Activated T-cell treated with anti-CD3 and anti-CD28 coated beads, Interleukin-2, amount 50 U/mL, for 72 hours (primary cell): Measurements from ENCODE around the gene HSD17B4. TPM values are rescaled to one million over a fixed set of nuclear protein-coding genes. Genes with fewer than 3 reads are reported as not detected.
"Not testable (repeated sequence)": the region's sequence is repeated elsewhere in the genome, so short reads cannot be mapped to it uniquely, and the experiment has no call there.

ENCODE experiments used
- ATAC-seq, 2 donors: fragments of 150-1000 bp; cut with Tn5 transposase; replicated peaks in 1 of 2; 2 replicates each; pipeline ENCODE4 v1.10.0; 2021; ENCODE audit warnings: moderate library complexity in 2 of 2, mild to moderate bottlenecking in 1 of 2
- DNase-seq, 2 donors: peaks; one replicate each; pipeline ENCODE4 v3.0.0; 2021 to 2022; ENCODE audit warnings: mixed read lengths in 1 of 2
- H3K27ac Mint-ChIP-seq: one replicate; pipeline ENCODE4 v1.8.0; 2022; ENCODE audit warnings: mild to moderate bottlenecking, moderate library complexity, mixed read lengths
- H3K27me3 Mint-ChIP-seq: one replicate; pipeline ENCODE4 v1.8.0; 2022; ENCODE audit warnings: low read depth, mixed read lengths
- H3K36me3 Mint-ChIP-seq, 2 donors: one replicate each; pipeline ENCODE4 v1.8.0; 2022; ENCODE audit warnings: mixed read lengths in 2 of 2, mild to moderate bottlenecking in 1 of 2; ENCODE audit not compliant: insufficient read depth in 2 of 2
- H3K4me1 Mint-ChIP-seq: one replicate; pipeline ENCODE4 v1.8.0; 2022; ENCODE audit warnings: low read depth, mixed read lengths
- H3K4me3 Mint-ChIP-seq, 2 donors: one replicate each; pipeline ENCODE4 v1.8.0; 2022; ENCODE audit warnings: mild to moderate bottlenecking in 2 of 2, mixed read lengths in 2 of 2, moderate library complexity in 2 of 2
- H3K9me3 Mint-ChIP-seq, 2 donors: one replicate each; pipeline ENCODE4 v1.8.0; 2022; ENCODE audit warnings: mixed read lengths in 2 of 2
- total RNA-seq, 2 donors: library from RNA; stranded (reverse); gene quantifications; one replicate each; pipeline ENCODE4 v1.2.3, GENCODE V29; 2022

HSD17B4 gene
- total RNA-seq, 2 donors from 2014 or later, result 63.1 to 90.6 TPM

GRCh38 chr5:119473241-119473640 lies 20.9 kb downstream of the HSD17B4 start:
- Mint-ChIP-seq H3K36me3 (peaks cover 10 to 16% of the 10 kb centered on the region in 2 donors), H3K4me1 (peaks cover 8% of the 10 kb centered on the region), H3K4me3 (no peak overlapping the region), H3K27ac (no peak overlapping the region), H3K9me3 (peaks cover 3 to 6% of the 10 kb centered on the region in 2 donors), H3K27me3 (no peaks in the 10 kb centered on the region)
- ATAC-seq (no peak), DNase-seq (no peak)

- ATAC-seq (no peak), DNase-seq (no peak)
- Mint-ChIP-seq H3K27me3 (no peaks in the 10 kb centered on the region), H3K4me1 (no peaks in the 10 kb centered on the region), H3K36me3 (peaks cover 1 to 7% of the 10 kb centered on the region in 2 donors), H3K4me3 (no peak overlapping the region), H3K9me3 (no peaks in the 10 kb centered on the region), H3K27ac (no peak overlapping the region)
Observed at GRCh38 chr5:119476341-119476740, 24.0 kb downstream of the HSD17B4 start.

- DNase-seq, result no peak
- Mint-ChIP-seq H3K4me3 (no peak overlapping the region), H3K9me3 (no peaks in the 10 kb centered on the region), H3K27me3 (no peaks in the 10 kb centered on the region), H3K27ac (no peak overlapping the region), H3K36me3 (peaks cover 3 to 11% of the 10 kb centered on the region in 2 donors), H3K4me1 (no peaks in the 10 kb centered on the region)
- no peak for ATAC-seq
Observed at GRCh38 chr5:119478781-119479180, 26.5 kb downstream of the HSD17B4 start.

- H3K27ac Mint-ChIP-seq, H3K9me3 Mint-ChIP-seq, H3K4me3 Mint-ChIP-seq, DNase-seq, H3K4me1 Mint-ChIP-seq, ATAC-seq, H3K27me3 Mint-ChIP-seq: not testable (repeated sequence)
- H3K36me3 Mint-ChIP-seq, result peaks cover 3 to 11% of the 10 kb centered on the region in 2 donors
Observed at GRCh38 chr5:119480629-119481028, 28.3 kb downstream of the HSD17B4 start.

- Mint-ChIP-seq H3K36me3 (peaks cover 3 to 10% of the 10 kb centered on the region in 2 donors), H3K9me3 (no peaks in the 10 kb centered on the region), H3K27me3 (no peaks in the 10 kb centered on the region), H3K27ac (no peak overlapping the region), H3K4me1 (no peaks in the 10 kb centered on the region), H3K4me3 (no peak overlapping the region)
- DNase-seq (no peak), ATAC-seq (no peak)
Observed at GRCh38 chr5:119483155-119483554, 30.9 kb downstream of the HSD17B4 start.

- ATAC-seq, result no peak
- no peak overlapping the region for H3K4me3 Mint-ChIP-seq
- H3K27ac Mint-ChIP-seq, result no peak overlapping the region
- peaks cover 1 to 4% of the 10 kb centered on the region in 2 donors for H3K36me3 Mint-ChIP-seq
- no peaks in the 10 kb centered on the region for H3K27me3 Mint-ChIP-seq
- no peak for DNase-seq
- H3K4me1 Mint-ChIP-seq, result no peaks in the 10 kb centered on the region
- H3K9me3 Mint-ChIP-seq, result no peaks in the 10 kb centered on the region
Observed at GRCh38 chr5:119484884-119485283, 32.6 kb downstream of the HSD17B4 start.

GRCh38 chr5:119501671-119502179 lies 49.4 kb downstream of the HSD17B4 start:
- Mint-ChIP-seq H3K4me1 (no peaks in the 10 kb centered on the region), H3K9me3 (peaks cover 4 to 7% of the 10 kb centered on the region in 2 donors), H3K36me3 (peaks cover 19 to 27% of the 10 kb centered on the region in 2 donors), H3K4me3 (no peak overlapping the region), H3K27me3 (no peaks in the 10 kb centered on the region), H3K27ac (no peak overlapping the region)
- ATAC-seq, result no peak
- DNase-seq, result no peak

GRCh38 chr5:119503939-119504338 lies 51.6 kb downstream of the HSD17B4 start:
- not testable (repeated sequence) for H3K27me3 Mint-ChIP-seq, H3K4me3 Mint-ChIP-seq, DNase-seq, H3K4me1 Mint-ChIP-seq, H3K9me3 Mint-ChIP-seq, ATAC-seq, H3K27ac Mint-ChIP-seq
- H3K36me3 Mint-ChIP-seq, result peaks cover 19 to 31% of the 10 kb centered on the region in 2 donors

- no peak overlapping the region for H3K4me3 Mint-ChIP-seq
- no peak overlapping the region for H3K27ac Mint-ChIP-seq
- DNase-seq, result no peak
- H3K36me3 Mint-ChIP-seq, result peaks cover 10 to 14% of the 10 kb centered on the region in 2 donors
- no peaks in the 10 kb centered on the region for H3K27me3 Mint-ChIP-seq
- ATAC-seq, result no peak
- H3K4me1 Mint-ChIP-seq, result no peaks in the 10 kb centered on the region
- H3K9me3 Mint-ChIP-seq, result peaks cover 3 to 8% of the 10 kb centered on the region in 2 donors
Observed at GRCh38 chr5:119512277-119512676, 60.0 kb downstream of the HSD17B4 start.

- no peak for ATAC-seq
- Mint-ChIP-seq H3K36me3 (peaks cover 8 to 12% of the 10 kb centered on the region in 2 donors), H3K9me3 (peaks cover 3 to 8% of the 10 kb centered on the region in 2 donors), H3K4me1 (no peaks in the 10 kb centered on the region), H3K27ac (no peak overlapping the region), H3K27me3 (no peaks in the 10 kb centered on the region), H3K4me3 (no peak overlapping the region)
- no peak for DNase-seq
Observed at GRCh38 chr5:119515192-119515591, 62.9 kb downstream of the HSD17B4 start.

GRCh38 chr5:119517115-119517514 lies 64.8 kb downstream of the HSD17B4 start:
- H3K4me1 Mint-ChIP-seq, ATAC-seq, H3K9me3 Mint-ChIP-seq, DNase-seq, H3K4me3 Mint-ChIP-seq, H3K27me3 Mint-ChIP-seq, H3K27ac Mint-ChIP-seq, H3K36me3 Mint-ChIP-seq: not testable (repeated sequence)

- Mint-ChIP-seq H3K27ac (no peak overlapping the region), H3K9me3 (peaks cover 0 to 3% of the 10 kb centered on the region in 2 donors), H3K4me1 (no peaks in the 10 kb centered on the region), H3K36me3 (peaks cover 2 to 6% of the 10 kb centered on the region in 2 donors), H3K27me3 (no peaks in the 10 kb centered on the region), H3K4me3 (no peak overlapping the region)
- ATAC-seq (no peak), DNase-seq (no peak)
Observed at GRCh38 chr5:119521232-119521631, 68.9 kb downstream of the HSD17B4 start.

GRCh38 chr5:119522841-119523240 lies 70.5 kb downstream of the HSD17B4 start:
- H3K27me3 Mint-ChIP-seq, result no peaks in the 10 kb centered on the region
- H3K36me3 Mint-ChIP-seq, result peaks cover 0 to 3% of the 10 kb centered on the region in 2 donors
- peaks cover 0 to 1% of the 10 kb centered on the region in 2 donors for H3K9me3 Mint-ChIP-seq
- ATAC-seq, result no peak
- H3K4me3 Mint-ChIP-seq, result no peak overlapping the region
- no peak for DNase-seq
- H3K4me1 Mint-ChIP-seq, result no peaks in the 10 kb centered on the region
- no peak overlapping the region for H3K27ac Mint-ChIP-seq

GRCh38 chr5:119524485-119524884 lies 72.2 kb downstream of the HSD17B4 start:
- H3K27me3 Mint-ChIP-seq, result no peaks in the 10 kb centered on the region

More at GRCh38 chr5:119524485-119524884, 72.2 kb downstream of the HSD17B4 start:
- Mint-ChIP-seq H3K4me3 (no peak overlapping the region), H3K36me3 (peaks cover 0 to 1% of the 10 kb centered on the region in 2 donors), H3K9me3 (peaks cover 0 to 1% of the 10 kb centered on the region in 2 donors), H3K4me1 (no peaks in the 10 kb centered on the region), H3K27ac (no peak overlapping the region)
- ATAC-seq (no peak), DNase-seq (no peak)
